ENCODE data around the gene PLA2G2D. TPM values are rescaled to one million over a fixed set of nuclear protein-coding genes. Genes with fewer than 3 reads are reported as not detected.

PLA2G2D gene
- total RNA-seq, 1 experiment from 2014 or later, result not detected

DNA sequence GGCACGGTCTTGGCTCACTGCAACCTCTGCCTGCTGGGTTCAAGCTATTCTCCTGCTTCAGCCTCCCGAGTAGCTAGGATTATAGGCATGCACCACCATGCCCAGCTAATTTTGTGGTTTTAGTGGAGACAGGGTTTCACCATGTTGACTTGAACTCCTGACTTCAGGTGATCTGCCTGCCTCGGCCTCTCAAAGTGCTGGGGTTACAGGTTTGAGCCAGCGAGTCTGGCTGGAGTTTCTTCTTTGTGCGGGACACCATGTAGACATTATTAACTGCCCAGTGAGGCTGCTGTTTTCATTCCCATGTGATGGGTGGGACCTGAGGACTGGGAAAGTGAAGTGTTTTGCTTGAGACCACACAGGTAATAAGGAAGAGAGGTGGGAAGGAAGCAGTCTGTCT lies 26.0 kb downstream of the PLA2G2D start:
- Histone ChIP-seq H3K4me1 (ENCODE audit: insufficient read depth, low read length) (no peaks in the 10 kb centered on the region), H4K8ac (replicated peaks; ENCODE audit: insufficient read length, low read depth, low read length) (no peak overlapping the region), H3K27ac (ENCODE audit: insufficient read length, low read depth, low read length) (no peak overlapping the region), H3K9ac (ENCODE audit: extremely low read depth, insufficient read length, low read length) (no peak overlapping the region), H4K5ac (ENCODE audit: insufficient read length, low read depth, low read length) (no peak overlapping the region), H2BK12ac (ENCODE audit: insufficient read length, low read depth, low read length) (no peak overlapping the region), H3T11ph (ENCODE audit: low read length) (no peak overlapping the region), H2BK5ac (ENCODE audit: insufficient read length, low read length) (no peak overlapping the region), H2BK120ac (ENCODE audit: low read depth, low read length, poor library complexity, severe bottlenecking) (no peak overlapping the region), H3K23ac (ENCODE audit: insufficient read length, low read depth, low read length) (no peak overlapping the region), H3K79me1 (ENCODE audit: insufficient read depth, low read depth, low read length, poor library complexity, severe bottlenecking) (no peaks in the 10 kb centered on the region), H3K23me2 (ENCODE audit: insufficient read length, low read depth, low read length, poor library complexity, severe bottlenecking) (no peaks in the 10 kb centered on the region), H3K14ac (ENCODE audit: insufficient read depth, low read length) (no peak overlapping the region), H2AFZ (ENCODE audit: low read length) (no peak overlapping the region), H3K79me2 (ENCODE audit: insufficient read depth, low read length) (no peaks in the 10 kb centered on the region), H2AK5ac (ENCODE audit: insufficient read length, low read length) (no peak overlapping the region), H2BK15ac (ENCODE audit: low read depth, low read length) (no peak overlapping the region), H4K91ac (ENCODE audit: insufficient read length, low read depth, low read length) (no peak overlapping the region), H3K56ac (ENCODE audit: insufficient read length, low read depth, low read length) (no peak overlapping the region), H3K4me2 (ENCODE audit: insufficient read depth, insufficient read length, low read length) (no peak overlapping the region), H3K18ac (ENCODE audit: insufficient read length, low read depth, low read length) (no peak overlapping the region), H2BK20ac (ENCODE audit: low read depth, low read length, poor library complexity, severe bottlenecking) (no peak overlapping the region), H3K27me3 (ENCODE audit: insufficient read depth, low read length) (no peaks in the 10 kb centered on the region), H4K20me1 (ENCODE audit: control insufficient read depth, insufficient read depth, insufficient read length) (no peaks in the 10 kb centered on the region), H3K9me3 (ENCODE audit: control insufficient read depth, low read depth, low read length) (peaks cover 34% of the 10 kb centered on the region), H3K4ac (ENCODE audit: low read depth, low read length) (no peak overlapping the region)
- TF ChIP-seq CTCF (conservative IDR thresholded peaks at IDR 0.05), result no peak
- Mint-ChIP-seq H3K4me3 (no peak overlapping the region), H3K4me1 (peaks cover 3 to 4% of the 10 kb centered on the region in 2 experiments), H3K9me3 (peaks cover 45 to 59% of the 10 kb centered on the region in 2 experiments), H3K27me3 (ENCODE audit: low read depth) (peaks cover 36% of the 10 kb centered on the region), H3K27ac (no peak overlapping the region), H3K36me3 (ENCODE audit: insufficient read depth in 1 of 3, low read depth in 3 of 3) (peaks cover 7 to 23% (median 21%) of the 10 kb centered on the region in 3 experiments)
- no peak for DNase-seq
- no CpG with 5 or more reads among the region's 5 CpGs for WGBS (ENCODE audit: extremely low coverage, insufficient read length, low lambda C conversion rate)

All from H9 (cell line).